Activated CD8-positive, alpha-beta memory T cell treated with anti-CD3 and anti-CD28 coated beads, Interleukin-2, amount 50 U/mL, for 4 hours (primary cell): ENCODE results near the gene ATP2B2.
A peak's percentile ranks its signal among the peaks of the same experiment; 100 is the strongest.

ENCODE experiments used
- DNase-seq: peaks from one replicate; pipeline ENCODE4 v3.0.0-alpha.2; 2020

ATP2B2 gene

DNA sequence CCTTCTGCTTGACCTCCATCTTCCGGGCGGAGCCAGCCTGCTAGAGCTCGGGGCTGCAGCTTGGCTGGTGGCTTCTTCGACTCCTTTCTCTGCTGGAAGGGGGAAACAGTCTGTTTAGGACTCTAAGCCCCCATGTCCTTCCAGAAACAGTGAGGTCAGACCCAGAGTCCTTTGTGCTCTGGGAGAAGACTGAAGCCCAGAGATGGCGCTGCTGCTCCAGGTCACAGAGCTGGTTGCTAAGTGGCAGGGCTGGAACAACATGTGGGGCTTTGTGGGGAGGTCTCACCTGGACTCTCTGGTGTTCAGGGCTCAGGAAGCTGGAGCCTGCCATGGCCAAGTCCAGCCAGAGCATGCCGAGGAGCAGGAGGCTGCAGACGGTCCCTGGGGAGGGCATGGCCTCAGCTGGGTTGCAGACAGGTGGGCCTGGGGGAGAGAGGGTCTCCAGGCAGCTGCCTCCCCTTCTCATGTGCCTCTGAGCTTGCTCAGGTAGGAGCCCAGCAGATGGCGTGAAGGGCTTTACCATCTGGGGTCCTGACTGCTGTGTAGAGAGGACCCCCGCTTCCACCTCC, 215.5 kb downstream of the ATP2B2 start:
- no peak for DNase-seq

DNA sequence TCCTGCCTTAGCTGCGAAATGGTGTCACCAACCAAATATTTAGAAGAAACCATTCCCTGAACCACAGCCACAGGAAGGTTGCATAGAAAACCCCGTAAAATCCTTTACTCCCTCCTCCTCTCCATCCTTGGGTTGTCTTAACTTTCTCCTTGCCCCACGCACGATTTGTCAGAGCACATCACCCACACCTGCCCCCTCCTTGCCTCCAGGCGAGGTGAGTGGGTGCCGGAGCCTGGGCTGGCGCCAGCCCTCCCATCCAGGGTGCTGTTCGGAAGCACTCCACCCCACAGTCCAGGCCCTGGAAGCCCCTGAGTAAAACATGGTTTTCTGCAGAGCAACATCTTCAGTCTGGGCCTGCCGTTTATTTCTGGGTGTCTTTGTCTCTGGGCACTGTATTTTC, 216.3 kb downstream of the ATP2B2 start:
- no peak for DNase-seq

DNA sequence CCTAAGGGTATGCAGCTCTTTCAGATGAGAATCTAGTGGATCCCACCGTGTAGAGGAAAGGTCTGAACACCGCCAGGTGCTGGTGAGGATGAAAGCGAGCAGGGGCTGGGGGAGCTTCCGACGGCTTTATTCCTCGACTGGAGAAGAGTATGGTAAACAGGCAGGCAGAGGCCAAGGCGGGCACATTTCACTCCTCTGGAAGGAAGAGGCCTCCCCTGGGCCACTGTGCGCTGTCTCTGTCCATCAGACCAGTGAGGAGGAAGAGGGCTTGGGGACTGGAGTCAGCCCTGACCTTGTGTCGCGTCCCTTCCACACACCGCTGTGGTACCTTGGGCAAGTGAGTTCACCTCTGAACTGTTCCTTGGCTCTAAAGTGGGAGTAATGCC, 216.8 kb downstream of the ATP2B2 start:
- no peak for DNase-seq

DNA sequence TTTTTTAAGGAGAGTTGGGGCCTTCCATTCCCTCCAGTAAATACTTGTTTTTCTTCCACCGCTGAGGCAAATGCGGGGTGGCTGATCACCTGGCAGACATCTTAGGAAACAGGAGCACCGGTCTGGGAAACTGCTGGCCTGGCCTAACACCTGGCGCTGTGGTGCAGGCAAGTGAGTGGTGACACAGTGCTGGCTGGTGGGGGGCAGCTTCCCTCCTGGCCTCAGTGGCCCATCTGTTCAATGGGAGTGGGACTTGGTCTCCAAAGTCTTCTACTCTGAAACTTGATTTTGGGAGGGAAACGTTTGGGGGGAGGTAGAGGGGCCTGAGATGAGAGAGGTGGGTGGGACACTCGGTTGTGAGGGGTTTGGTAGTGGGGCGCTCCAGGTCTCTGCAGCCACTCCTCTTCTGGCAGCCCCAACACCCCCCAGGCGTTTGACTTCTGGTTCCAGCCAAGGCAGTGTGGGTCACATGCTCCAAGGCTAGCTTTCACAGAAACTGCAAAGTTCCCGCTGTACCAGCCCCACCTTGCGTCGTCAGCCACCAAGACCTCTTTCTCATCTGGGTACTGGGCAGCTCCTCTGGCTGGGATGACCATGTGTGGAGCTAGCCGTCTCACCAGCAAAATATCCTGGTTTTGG, 217.3 kb downstream of the ATP2B2 start:
- DNase-seq = no peak

DNA sequence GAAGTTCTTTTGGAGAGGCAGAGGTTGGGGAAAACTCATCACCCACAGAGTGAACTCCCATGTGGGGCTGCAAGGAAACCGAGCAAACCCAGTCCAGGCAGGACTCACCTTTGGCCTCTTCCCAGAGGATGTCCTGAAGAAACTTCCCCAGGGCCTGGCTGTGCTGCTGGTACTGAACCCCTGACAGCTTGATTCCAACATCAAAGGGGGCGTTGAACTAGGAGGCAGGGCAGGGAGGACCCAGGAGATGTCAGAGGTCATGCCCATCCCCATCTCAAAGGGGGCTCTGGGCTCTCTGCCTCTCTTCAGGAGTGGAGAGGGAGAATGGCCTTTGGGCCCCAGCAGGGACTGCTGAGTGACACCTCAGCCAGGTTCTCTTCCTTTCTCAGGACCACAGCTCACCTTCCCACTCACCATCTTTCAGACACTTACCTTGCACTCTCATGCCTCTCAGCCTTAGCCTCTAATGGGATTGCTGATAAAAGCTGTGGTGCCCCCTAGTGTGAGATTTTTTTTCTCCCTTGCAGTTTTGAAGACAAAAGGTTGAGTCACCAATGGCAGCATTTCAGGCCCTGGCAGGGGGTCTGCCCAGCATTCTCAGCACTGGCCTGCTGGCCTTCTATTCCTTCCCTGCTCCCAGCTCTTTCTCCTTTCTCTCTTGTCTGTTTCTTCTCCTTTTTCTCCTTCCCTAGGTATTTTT, 218.6 kb downstream of the ATP2B2 start:
- no peak for DNase-seq

DNA sequence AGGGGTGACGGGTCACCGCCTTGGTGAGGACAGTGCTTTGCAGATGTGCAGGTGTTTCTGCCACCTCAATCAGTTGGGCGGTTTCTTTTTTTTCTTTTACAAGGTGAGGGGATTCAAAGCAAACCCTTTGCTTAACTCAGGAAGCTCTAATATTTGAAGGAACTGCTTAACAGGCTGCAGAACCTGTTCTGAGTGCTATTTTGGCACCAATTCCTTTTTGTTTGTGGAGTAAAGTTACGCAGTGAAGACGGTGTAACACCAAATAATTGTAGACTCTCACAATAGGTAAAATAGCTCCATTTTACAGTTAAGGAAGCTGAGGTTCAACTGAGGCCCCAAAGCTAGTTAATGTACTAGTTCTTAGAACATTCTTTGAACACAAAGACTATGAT, 219.3 kb downstream of the ATP2B2 start:
- DNase-seq = no peak

DNA sequence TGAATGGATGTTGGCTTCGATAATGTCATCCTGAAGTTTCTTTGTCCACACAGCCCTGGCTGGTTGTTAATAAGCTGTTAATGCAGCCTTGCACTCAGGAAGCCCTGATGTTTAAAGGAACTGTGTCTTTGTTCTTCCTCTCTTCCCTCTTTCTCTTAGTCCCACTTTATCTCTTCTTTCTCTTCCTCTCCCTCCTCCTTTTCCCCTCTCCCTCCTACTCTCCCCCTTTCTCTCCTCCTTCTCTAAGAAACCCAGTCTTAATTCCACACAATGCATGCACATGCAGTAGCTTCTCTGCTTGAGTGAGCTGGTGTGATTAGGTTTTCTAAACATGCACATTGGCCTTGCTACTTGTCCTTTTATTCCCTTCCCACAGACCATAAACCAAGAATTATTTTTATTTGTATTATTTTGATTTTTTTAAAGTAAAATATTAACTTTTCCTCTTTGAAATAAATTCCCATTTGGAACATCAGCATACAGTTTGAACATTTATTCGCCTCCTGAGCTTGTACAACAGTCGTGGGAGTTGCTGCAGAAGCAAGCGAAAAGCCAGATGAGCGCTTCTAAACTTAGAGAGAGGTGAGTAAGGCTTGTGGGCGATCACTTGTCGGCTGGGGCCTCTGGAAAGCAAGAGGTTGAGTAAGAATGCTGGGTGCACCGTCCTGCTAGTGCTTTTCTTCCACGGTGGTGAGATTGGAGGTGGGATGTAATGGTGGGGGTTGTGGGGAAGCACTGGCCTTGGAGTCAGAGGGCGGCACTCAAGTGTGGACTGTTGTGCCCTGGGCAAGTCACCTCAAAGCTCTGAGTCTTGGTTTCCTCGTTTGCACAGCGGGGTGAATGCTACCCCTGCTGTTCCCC, 219.9 kb downstream of the ATP2B2 start:
- no peak for DNase-seq

DNA sequence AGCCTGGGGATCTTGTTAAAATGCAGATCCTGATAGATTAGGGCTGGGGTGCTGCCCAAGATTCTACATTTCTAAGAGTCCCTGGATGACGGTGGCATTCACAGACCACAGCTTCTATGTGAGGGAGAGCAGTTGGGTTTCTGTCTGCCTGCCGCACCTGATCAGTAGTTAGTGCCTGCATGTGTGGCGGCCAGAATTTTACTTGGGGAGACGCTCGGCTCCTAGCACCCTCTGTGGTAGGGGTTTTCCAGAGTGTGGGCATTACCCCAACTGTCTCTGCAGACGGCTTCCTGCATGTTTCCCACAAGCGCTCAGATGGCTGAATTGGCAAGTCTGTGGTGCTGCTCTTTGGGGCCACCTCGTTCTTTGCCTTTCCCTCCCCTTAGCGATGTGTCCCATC, 220.9 kb downstream of the ATP2B2 start:
- peak; percentile 30 for DNase-seq

DNA sequence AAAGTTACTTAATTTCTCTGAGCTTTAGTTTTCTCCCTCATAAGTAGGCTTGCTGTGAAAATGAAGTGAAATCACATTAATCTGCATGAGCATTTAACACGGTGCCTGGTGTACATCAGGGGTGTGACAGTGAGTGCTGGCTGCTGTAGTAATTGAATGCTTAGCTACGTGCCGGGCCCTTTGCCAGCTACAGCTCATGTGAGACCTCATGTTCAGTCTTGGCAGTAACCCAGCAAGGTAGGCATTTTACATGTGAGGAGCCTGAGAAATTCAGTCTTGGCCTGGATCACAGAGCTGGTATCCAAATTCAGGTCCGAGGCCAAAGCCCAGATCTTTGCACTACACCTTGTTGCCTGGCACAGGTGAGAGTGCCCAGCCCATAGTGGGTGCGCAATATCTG, 221.7 kb downstream of the ATP2B2 start:
- DNase-seq = no peak

DNA sequence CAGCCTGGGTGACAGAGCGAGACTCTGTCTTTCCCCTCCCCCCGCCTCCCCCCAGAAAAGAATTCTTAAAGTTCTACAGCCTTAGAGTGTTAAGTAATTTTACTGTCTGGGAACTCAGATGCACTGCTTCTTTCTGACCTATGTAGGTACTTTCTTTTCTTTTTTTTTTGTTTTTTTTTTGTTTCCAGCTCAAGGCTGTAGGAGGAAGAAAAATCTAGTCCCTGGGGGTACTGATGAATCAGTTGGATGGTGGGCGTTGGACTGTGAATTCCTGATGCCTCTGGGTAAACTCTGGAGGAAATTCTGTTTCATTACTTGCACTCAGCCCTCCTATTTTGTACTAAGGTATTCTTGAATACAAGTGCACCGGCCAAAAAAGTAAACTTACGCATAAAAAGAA, 223.4 kb downstream of the ATP2B2 start:
- no peak for DNase-seq

DNA sequence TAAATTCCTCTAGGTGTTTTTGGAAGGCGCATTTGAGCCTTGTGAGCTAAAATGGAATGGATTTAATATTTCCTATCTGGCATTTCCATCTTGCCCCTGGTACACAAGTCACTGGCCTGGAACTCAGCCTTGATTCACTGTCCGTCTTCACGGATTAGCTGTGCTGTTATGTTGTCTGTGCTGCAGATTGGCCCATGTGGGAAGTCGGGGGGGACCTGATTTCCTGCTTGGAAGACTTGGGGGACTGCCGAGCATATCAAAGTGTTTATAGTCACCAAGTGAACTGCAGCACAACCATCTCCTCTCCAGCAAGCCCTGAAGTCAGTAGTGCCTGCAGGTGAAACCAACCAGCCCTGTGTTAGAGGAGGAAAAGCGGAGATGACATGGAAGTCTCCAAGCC, 224.8 kb downstream of the ATP2B2 start:
- DNase-seq = no peak

DNA sequence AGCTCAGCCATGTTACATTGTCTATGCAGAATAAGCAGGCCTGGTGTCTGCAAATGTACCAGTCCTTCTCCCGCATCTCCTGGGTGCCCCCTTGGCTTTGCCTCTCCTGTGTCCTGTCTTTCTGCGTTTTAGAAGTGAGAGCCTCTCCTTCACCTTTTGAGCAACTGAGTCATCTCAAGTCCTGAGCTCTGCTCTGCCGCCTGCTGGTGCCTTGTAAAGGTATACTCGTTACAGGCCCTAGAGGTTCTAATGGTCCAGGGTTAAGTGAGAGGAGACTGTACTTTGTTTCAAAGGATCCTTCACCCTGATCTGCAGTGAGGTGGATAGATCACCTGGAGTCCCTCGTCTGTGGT, 225.2 kb downstream of the ATP2B2 start:
- DNase-seq = no peak

DNA sequence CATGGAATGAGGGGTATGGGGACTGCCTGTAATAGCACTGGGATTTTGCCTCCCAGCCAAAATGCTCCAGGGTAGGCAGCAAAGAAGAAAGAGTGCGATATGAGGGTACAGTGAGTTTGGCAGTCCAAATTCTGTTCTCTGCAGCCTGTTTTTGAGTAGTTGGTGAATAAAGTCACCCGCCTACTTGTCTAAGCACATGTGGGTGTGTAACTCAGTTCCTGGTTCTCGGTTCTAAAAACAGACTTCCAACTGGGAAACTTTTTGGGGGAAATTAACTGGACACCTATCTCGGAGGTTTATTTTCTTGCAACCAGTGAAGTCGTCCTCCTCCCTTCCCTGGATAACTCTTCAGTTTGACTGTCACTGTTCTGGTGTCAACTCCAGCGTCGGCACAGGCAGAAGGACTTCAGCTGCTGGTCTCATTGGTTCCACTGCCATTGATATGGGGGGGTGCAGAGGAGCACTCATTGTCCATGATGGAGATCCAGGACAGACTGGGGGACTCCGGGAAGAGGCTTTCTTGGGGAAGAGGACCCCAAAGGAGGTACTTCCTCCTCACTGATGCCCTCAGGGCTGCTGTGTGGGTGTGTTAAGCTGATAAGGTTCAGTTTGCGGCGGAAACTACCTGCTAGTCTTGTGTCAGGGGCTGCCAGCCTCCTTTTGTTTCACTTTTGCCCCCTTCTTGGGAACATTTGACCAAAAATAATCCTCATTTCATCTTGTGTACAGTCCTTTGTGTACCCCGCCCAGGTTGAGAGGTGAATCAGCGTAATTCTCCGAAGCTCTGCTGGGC, 225.8 kb downstream of the ATP2B2 start:
- no peak for DNase-seq

DNA sequence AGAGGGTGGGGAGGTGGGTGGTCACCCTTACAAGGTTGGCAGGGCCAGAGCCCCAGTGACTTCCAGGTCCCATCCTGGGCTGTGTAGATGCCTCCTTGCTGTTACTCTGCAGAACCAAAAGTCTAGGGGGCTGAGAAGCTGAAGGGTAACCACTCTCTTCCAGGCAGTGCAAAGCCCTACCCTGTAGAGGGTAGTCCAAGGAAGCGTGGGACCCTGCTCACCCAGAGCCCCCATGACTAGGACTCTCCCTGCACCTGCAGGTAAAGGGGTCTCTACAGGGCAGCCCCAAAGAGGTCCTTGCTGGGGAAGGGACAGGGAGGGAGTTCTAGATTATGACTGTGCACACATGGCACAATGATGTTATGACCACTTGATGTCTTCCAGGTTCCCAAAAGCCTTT, 226.9 kb downstream of the ATP2B2 start:
- DNase-seq = no peak

DNA sequence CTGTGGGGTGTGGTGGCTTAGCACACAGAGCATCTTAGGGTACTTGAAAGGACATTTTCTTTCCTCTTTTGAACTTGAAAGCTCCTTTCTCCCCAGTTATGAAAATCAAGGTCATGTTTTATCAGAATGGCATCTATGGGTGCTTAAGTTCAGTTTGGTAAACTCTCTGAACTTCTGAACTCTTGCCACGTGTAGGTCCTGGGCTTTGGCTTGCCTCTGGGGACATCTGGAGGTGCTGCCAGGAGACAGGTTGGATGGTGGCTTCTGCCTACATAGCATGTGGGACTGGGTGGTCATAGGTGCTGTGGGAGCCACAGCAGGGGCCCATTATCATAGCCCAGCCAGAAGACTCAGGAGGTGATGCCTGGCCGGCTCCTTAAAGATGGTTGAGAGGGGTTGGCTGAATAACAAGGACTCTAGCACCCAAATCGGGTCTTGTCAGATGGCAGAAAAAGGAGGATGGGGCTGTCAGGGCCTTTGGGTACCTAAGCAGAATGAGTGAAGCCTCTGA, 228.2 kb downstream of the ATP2B2 start:
- DNase-seq = no peak

DNA sequence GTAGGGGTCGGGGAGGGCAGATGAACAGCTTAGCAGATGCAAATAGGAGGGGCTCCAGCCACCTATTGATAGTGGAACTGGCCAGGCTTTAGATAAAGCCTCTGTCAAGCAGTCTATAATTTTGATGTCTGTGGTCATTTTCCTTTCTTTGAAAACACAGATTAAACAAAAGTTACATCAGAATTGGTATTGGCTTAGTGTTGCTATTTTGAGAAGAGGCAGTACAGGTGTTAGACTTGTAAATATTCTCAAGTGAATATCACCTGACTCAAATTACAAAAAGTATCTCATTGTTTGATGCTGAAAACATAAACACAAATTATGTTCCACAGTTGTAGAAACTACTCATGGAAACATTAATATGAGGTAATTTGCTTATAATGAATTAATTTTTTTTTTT, 230.8 kb downstream of the ATP2B2 start:
- no peak for DNase-seq
